Activated naive CD4-positive, alpha-beta T cell treated with anti-CD3 and anti-CD28 coated beads, Interleukin-2, amount 50 U/mL, for 24 hours (primary cell): ENCODE measurements around the gene FAM149B1.
A peak's percentile ranks its signal among the peaks of the same experiment; 100 is the strongest.
"Not testable (repeated sequence)": the region's sequence is repeated elsewhere in the genome, so short reads cannot be mapped to it uniquely, and the experiment has no call there.

ENCODE experiments used
- H3K27ac Mint-ChIP-seq: one replicate; pipeline ENCODE4 v1.8.0; 2021; ENCODE audit warnings: mild to moderate bottlenecking, mixed read lengths
- H3K27me3 Mint-ChIP-seq: one replicate; pipeline ENCODE4 v1.8.0; 2021; ENCODE audit warnings: mixed read lengths
- H3K36me3 Mint-ChIP-seq: one replicate; pipeline ENCODE4 v1.8.0; 2021; ENCODE audit warnings: mixed read lengths
- H3K4me1 Mint-ChIP-seq: one replicate; pipeline ENCODE4 v1.8.0; 2021; ENCODE audit warnings: mixed read lengths
- H3K4me3 Mint-ChIP-seq: one replicate; pipeline ENCODE4 v1.8.0; 2021; ENCODE audit warnings: mild to moderate bottlenecking, mixed read lengths
- H3K9me3 Mint-ChIP-seq: one replicate; pipeline ENCODE4 v1.8.0; 2021; ENCODE audit warnings: mixed read lengths

Gene FAM149B1

DNA sequence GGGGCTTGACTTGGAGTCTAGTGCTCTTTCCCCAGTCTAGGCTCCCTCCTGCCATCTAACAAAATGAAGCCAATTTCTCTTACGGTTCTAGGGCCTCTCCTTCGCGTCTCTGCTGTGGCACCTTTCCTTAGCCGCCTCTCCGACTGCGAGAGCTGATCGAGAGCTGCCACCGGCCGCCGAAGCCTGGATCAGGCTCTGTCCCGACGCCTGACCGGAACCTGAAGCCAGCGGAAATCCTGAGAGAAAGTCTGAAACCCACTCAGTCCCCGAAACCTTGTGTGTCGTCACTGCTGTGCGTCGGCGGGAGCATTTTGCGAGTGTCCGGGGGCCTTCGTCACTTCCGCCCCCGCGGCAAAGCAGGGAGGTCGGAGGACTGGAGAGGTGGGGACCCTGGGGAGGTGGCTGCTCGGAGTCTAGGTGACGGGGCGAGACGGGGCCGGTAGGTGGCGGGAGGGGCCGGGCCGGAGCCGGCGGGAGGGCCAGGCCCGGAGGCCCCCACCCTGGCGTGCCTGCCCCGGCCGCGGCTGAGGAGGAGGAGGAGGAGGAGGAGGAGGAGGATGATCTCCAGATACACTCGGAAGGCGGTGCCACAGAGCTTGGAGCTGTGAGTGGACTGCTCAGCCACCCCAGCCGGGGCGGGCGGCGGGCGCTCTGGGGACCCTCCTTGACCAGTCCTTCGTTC, at the start of gene FAM149B1, which contains the start of gene ECD:
Gene FAM149B1, plus strand, starts transcription at position 337 of the 682 bp plus-strand sequence. Its CDS starts 221 bp downstream, at position 558.
Gene ECD, minus strand, starts transcription at position 226 of the 682 bp plus-strand sequence. CDS start 4,071 bp downstream, outside the sequence.
- no peaks in the 10 kb centered on the region for H3K9me3 Mint-ChIP-seq
- H3K4me1 Mint-ChIP-seq: peaks cover 46% of the 10 kb centered on the region
- no peaks in the 10 kb centered on the region for H3K27me3 Mint-ChIP-seq
- peak within 1 kb of the TSS; percentile 99 for H3K27ac Mint-ChIP-seq
- H3K4me3 Mint-ChIP-seq: peak within 1 kb of the TSS; percentile 98
- H3K36me3 Mint-ChIP-seq: peaks cover 12% of the 10 kb centered on the region

DNA sequence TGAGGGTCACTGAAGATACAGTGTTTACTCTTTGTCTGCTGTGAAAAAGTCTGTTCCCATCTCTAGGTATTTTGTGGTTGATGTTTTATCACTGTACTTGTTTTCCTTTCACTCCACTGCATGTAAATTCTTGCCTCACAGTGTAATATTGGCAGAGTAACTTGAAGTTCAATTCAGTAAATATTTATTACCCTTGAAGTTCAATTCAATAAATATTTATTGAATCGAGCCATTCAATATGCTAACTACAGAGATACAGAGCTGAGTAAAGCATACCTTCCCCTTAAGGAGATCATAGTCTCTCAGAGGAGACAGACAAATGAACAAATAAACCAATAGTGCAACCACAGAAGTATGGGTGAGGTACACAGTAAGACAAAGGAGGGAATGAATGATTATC, 48.5 kb upstream of the FAM149B1 start:
- no peaks in the 10 kb centered on the region for H3K27me3 Mint-ChIP-seq
- peaks cover 10% of the 10 kb centered on the region for H3K4me1 Mint-ChIP-seq
- H3K27ac Mint-ChIP-seq: no peak overlapping the region
- H3K36me3 Mint-ChIP-seq: peaks cover 6% of the 10 kb centered on the region
- H3K4me3 Mint-ChIP-seq: no peak overlapping the region
- H3K9me3 Mint-ChIP-seq: no peaks in the 10 kb centered on the region

DNA sequence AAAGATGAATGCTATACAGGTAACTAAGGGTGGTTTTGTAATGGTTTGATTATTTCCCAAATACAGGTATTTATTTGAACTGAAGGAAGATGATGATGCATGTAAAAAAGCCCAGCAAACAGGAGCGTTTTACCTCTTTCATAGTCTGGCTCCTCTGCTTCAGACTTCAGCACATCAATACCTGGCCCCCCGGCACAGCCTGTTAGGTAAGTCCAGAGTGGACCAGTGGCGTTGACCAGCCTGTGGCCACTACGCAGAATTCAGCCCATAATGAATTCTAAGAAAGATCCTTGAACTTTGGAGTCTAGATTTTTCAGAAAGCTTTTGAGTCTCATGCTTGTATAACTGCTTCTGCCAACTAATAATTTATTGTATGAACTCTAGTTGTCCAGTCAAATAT, 48.0 kb upstream of the FAM149B1 start:
- H3K27me3 Mint-ChIP-seq: no peaks in the 10 kb centered on the region

DNA sequence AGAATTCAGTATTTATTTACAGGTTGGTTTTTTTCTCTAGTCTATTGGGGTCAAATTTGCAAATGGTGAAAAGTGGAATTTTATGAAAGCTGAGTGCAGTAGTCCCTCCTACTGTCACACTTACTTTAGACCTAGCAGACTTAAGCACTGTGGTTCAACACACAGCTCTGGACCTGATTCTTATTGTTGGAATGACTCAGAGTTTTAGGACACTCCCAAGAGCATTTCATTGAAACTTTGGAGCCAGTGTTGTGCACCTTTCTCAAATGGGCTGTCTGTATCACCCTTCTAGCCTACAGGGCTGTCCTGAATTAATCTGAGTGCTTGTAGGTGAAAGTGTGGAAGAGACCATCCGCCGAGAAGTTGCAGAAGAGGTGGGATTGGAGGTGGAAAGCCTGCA, 41.6 kb upstream of the FAM149B1 start:
- H3K9me3 Mint-ChIP-seq: no peaks in the 10 kb centered on the region
- H3K27me3 Mint-ChIP-seq: no peaks in the 10 kb centered on the region
- H3K36me3 Mint-ChIP-seq: peaks cover 11% of the 10 kb centered on the region
- H3K4me3 Mint-ChIP-seq: no peak overlapping the region
- H3K4me1 Mint-ChIP-seq: no peaks in the 10 kb centered on the region
- H3K27ac Mint-ChIP-seq: no peak overlapping the region

More for the DNA sequence above, 48.0 kb upstream of the FAM149B1 start:
- H3K9me3 Mint-ChIP-seq: no peaks in the 10 kb centered on the region
- H3K4me3 Mint-ChIP-seq: no peak overlapping the region
- no peak overlapping the region for H3K27ac Mint-ChIP-seq
- peaks cover 6% of the 10 kb centered on the region for H3K36me3 Mint-ChIP-seq
- H3K4me1 Mint-ChIP-seq: peaks cover 10% of the 10 kb centered on the region

DNA sequence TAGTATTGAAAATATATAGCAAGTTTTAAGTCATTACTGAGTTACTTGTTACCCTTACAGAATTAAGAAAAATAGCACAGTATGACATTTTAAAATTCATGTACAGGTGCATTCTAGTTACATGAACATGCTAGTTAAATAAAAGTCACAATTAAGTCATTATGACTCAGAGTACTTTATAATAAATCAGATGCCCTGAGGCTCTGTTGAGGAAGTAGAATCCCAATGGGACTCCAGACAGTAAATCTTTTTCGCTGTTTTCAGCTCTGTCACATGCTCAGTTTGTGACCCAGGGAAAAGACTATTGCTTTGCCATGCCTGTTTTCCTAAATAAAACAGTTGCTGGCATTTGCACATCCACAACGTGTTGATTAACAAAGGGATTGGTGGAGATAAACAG, 36.6 kb upstream of the FAM149B1 start:
- H3K27me3 Mint-ChIP-seq: no peaks in the 10 kb centered on the region
- H3K4me1 Mint-ChIP-seq: no peaks in the 10 kb centered on the region
- H3K4me3 Mint-ChIP-seq: no peak overlapping the region
- peaks cover 14% of the 10 kb centered on the region for H3K36me3 Mint-ChIP-seq
- no peaks in the 10 kb centered on the region for H3K9me3 Mint-ChIP-seq
- H3K27ac Mint-ChIP-seq: no peak overlapping the region

DNA sequence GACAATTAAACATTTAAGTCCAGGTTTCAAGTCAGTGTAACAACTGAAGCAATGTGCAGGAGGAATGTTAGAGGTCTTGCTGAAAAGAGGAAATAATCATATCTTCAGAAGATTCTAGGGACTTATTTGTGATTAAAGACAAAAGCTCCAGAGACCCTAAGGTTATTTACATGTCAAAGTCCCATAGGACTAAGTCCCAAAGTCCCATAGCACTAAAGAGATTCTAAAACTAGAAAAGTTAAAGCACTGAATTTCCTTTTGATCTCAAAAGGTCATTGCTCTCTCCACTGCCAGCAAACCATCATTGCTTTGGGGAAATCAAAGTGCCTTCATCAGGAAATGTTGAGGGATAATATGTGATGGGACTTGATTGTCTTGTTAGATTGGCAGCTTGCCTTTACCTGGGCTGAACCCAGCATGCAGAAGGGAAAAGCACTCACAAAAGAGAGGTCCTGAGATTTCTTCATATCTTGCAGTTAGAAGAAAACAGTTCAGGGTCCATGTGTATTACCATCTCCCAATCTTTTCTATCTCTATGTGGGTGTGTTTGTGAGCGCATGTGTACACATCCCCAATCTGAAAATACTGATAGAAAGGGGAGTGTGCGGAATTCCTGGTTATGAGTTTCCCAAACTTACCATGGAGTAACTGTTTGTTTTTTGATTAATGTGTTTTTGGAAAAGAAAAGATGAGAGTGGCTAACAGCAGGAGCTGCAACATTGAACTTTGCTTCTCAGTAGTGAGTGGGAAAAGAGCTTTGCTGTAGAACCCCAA, 35.8 kb upstream of the FAM149B1 start:
- H3K27me3 Mint-ChIP-seq: no peaks in the 10 kb centered on the region
- no peak overlapping the region for H3K27ac Mint-ChIP-seq
- no peak overlapping the region for H3K4me3 Mint-ChIP-seq
- no peaks in the 10 kb centered on the region for H3K9me3 Mint-ChIP-seq
- no peaks in the 10 kb centered on the region for H3K4me1 Mint-ChIP-seq
- peaks cover 18% of the 10 kb centered on the region for H3K36me3 Mint-ChIP-seq

DNA sequence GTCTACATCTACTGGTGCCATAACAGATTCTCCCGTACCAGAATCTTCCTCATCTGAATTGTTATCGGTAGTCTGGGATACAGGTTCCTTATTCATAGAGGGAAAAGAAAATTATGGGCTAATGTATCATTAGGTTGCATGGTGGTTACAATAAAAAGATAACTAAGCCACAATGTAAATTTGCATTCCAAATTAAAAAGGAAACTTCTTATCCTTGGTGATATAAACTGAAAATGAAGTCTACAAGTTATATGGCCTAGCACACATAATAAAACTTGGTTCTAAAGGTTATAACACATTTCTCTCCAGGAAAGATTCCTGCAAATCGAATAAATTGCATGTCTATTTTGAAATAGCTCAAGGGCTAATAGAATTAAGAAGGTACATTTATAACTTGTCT, 33.2 kb upstream of the FAM149B1 start:
- H3K4me1 Mint-ChIP-seq: no peaks in the 10 kb centered on the region
- H3K27ac Mint-ChIP-seq: no peak overlapping the region
- peaks cover 21% of the 10 kb centered on the region for H3K36me3 Mint-ChIP-seq
- no peaks in the 10 kb centered on the region for H3K27me3 Mint-ChIP-seq
- no peak overlapping the region for H3K4me3 Mint-ChIP-seq
- no peaks in the 10 kb centered on the region for H3K9me3 Mint-ChIP-seq

DNA sequence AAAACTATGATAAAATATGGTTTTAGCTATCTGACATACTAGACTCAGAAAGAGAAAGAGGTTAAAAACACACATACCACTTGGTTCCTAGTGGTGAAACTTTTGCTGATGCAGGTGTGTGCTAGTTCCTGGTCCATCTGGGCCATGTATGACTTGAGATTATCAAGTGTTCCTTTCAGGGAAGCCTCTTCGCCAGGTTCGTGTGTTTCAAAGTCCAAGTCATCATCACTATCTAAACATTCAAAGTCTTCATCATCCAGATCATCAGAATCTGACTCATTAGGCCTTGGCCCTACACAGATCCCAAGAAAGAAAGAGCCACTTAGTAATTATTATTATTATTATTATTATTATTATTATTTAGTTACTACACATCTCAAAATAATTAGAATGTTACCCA, 31.3 kb upstream of the FAM149B1 start:
- Mint-ChIP-seq H3K4me1 (no peaks in the 10 kb centered on the region), H3K27ac (no peak overlapping the region), H3K27me3 (no peaks in the 10 kb centered on the region), H3K4me3 (no peak overlapping the region), H3K9me3 (no peaks in the 10 kb centered on the region), H3K36me3 (peaks cover 18% of the 10 kb centered on the region)

DNA sequence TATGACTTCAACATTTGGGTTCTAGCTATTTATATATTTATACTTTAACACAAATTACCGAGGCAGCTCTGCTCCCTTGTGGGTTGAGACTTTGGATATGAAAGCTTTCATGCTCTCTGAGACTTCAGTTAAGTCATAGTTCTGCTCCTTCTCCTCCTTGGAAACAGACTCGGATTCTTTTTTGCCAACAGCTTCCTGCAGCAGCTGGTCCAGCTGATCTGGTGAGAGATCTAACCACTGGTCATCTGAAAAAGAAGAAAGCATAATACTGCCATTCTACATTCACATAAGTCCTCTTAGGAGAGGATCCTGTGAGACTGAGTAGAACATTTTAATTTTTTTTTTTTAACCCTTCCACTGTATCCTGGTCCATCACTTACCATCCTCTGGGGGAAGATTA, 28.7 kb upstream of the FAM149B1 start:
- peaks cover 24% of the 10 kb centered on the region for H3K36me3 Mint-ChIP-seq
- no peak overlapping the region for H3K4me3 Mint-ChIP-seq
- H3K9me3 Mint-ChIP-seq: no peaks in the 10 kb centered on the region
- no peaks in the 10 kb centered on the region for H3K4me1 Mint-ChIP-seq
- no peaks in the 10 kb centered on the region for H3K27me3 Mint-ChIP-seq
- no peak overlapping the region for H3K27ac Mint-ChIP-seq

DNA sequence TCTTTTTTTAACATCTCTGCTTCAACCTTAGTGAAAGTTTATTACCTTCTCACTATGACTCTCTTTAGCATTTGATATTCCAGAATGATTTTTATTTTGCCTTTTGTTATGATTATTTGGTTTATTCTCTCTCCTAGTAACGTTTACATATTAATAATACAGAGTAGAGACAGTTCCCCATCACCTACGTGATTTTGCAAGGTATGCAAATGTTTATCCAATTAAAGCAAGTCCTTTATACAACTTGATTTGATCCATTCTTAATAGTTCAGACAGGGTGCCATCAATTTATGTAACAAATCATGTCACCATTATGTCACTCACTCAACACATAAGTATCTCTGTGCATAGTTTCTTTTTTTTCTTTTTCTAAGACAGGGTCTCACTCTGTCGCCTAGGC, 26.3 kb upstream of the FAM149B1 start:
- Mint-ChIP-seq H3K4me3 (no peak overlapping the region), H3K27ac (no peak overlapping the region), H3K9me3 (no peaks in the 10 kb centered on the region), H3K36me3 (peaks cover 20% of the 10 kb centered on the region), H3K27me3 (no peaks in the 10 kb centered on the region), H3K4me1 (no peaks in the 10 kb centered on the region)

DNA sequence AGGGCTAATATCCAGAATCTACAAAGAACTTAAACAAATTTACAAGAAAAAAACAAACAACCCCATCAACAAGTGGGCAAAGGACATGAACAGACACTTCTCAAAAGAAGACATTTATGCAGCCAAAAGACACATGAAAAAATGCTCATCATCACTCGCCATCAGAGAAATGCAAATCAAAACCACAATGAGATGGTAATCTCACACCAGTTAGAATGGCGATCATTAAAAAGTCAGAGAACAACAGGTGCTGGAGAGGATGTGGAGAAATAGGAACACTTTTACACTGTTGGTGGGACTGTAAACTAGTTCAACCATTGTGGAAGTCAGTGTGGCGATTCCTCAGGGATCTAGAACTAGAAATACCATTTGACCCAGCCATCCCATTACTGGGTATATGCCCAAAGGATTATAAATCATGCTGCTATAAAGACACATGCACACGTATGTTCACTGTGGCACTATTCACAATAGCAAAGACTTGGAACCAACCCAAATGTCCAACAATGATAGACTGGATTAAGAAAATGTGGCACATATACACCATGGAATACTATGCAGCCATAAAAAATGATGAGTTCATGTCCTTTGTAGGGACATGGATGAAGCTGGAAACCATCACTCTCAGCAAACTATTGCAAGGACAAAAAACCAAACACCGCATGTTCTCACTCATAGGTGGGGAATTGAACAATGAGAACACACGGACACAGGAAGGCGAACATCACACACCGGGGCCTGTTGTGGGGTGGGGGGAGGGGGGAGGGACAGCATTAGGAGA, 17.1 kb upstream of the FAM149B1 start:
- H3K9me3 Mint-ChIP-seq, H3K4me3 Mint-ChIP-seq, H3K4me1 Mint-ChIP-seq, H3K27me3 Mint-ChIP-seq, H3K27ac Mint-ChIP-seq: not testable (repeated sequence)
- H3K36me3 Mint-ChIP-seq: peaks cover 14% of the 10 kb centered on the region

DNA sequence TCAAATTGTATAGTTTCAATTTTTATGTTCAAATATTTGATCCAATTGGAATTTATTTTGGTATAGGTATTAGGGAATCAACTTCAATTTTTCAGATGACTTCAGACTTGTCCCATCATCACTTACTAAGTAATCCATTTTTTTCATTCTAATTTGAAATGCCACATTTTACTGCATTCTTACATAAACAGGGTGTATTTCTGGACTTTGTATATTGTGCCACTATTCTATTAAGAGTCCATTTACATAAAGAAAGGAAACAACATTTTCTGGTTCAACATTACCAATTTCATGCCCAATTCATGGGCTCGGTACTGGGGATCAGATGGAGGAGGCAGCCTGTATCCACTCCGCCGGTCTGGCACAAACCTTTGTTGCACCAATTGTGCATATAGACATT, 15.9 kb upstream of the FAM149B1 start:
- Mint-ChIP-seq H3K27me3 (no peaks in the 10 kb centered on the region), H3K4me3 (no peak overlapping the region), H3K27ac (no peak overlapping the region), H3K9me3 (no peaks in the 10 kb centered on the region), H3K4me1 (peaks cover 8% of the 10 kb centered on the region), H3K36me3 (peaks cover 14% of the 10 kb centered on the region)

DNA sequence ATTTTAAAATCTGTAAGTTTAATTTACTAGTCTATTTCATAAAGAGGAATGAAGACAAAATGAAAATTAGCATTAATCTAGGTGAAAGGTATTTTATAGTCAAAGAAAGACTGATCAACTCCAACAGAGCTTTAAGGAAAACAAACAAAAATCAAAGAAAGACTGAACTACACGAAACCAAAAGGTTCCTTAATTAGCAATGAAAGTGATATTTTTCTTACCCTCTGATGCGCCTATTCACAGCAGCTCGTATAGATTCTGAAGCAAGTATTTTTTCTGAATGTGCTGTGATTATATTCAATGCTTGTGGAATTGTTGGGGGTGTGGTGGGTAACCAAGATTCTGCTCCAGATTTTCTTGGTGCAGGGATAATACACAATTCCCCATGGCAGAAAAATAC, 11.9 kb upstream of the FAM149B1 start:
- Mint-ChIP-seq H3K36me3 (peaks cover 14% of the 10 kb centered on the region), H3K9me3 (no peaks in the 10 kb centered on the region), H3K4me1 (peaks cover 17% of the 10 kb centered on the region), H3K27ac (no peak overlapping the region), H3K4me3 (no peak overlapping the region), H3K27me3 (no peaks in the 10 kb centered on the region)

DNA sequence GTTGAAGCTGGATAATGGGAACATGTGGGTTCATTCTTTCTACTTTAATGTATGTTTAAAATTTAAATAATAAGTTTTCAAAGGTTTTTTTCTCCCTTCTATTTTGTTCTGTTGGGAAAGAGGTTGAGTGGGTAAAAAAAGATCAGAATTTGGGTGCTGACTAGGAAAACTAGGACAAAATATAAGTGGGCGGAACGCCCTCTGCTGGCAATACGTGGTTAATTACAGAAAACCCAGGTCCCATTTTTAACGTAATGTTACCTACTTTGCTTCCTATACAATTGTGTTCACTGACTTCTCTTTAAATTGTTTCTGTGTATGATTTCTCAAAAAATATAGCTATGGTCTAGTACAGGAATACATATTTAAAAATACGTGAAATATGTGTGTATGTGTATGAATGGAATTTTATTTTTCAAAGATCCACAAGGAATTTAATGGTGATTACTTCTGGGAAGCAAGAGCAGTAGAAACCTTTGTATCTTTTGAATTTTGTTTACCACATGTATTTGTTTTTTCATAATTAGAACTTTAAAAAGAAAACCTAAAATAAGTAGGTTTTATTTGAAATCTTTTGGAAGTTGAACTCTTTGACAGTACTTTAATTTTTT, 8.8 kb upstream of the FAM149B1 start:
- Mint-ChIP-seq H3K9me3 (no peaks in the 10 kb centered on the region), H3K4me3 (no peak overlapping the region), H3K4me1 (peaks cover 45% of the 10 kb centered on the region), H3K36me3 (peaks cover 10% of the 10 kb centered on the region), H3K27ac (peak overlapping the region; percentile 51), H3K27me3 (no peaks in the 10 kb centered on the region)

DNA sequence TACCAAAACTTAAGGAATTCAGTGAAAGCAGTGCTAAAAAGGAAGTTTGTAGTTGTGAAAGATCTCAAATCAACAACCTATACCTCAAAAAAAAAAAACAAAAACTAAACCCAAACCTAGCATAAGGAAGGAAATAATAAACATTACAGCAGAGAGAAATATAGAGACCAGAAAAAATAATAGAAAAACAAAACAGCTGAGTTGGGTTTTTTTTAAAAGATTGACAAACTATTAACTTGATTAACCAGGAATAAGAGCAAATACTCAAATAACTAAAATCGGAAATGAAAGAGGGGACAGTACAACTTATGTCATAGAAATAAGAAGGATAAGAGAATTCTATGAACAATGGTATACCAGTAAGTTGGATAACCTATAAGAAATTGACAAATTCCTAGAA, 6.8 kb upstream of the FAM149B1 start:
- Mint-ChIP-seq H3K4me1 (peaks cover 56% of the 10 kb centered on the region), H3K27ac (peak overlapping the region; percentile 80), H3K27me3 (no peaks in the 10 kb centered on the region), H3K4me3 (peak overlapping the region; percentile 40), H3K9me3 (no peaks in the 10 kb centered on the region), H3K36me3 (peaks cover 15% of the 10 kb centered on the region)
